ENCODE measurements around the gene SDC4.

GRCh38 chr20:45366192-45366591, 18.0 kb upstream of the SDC4 start:
- TF ChIP-seq CTCF (IDR thresholded peaks at IDR 0.05) (no peak), POLR2AphosphoS5 (IDR thresholded peaks at IDR 0.05) (no peak)
